ENCODE data around the gene C2CD2. TPM values are rescaled to one million over a fixed set of nuclear protein-coding genes. Genes with fewer than 3 reads are reported as not detected.

The C2CD2 gene
- total RNA-seq, 2 donors from 2014 or later = 59.5 to 77.3 TPM

DNA sequence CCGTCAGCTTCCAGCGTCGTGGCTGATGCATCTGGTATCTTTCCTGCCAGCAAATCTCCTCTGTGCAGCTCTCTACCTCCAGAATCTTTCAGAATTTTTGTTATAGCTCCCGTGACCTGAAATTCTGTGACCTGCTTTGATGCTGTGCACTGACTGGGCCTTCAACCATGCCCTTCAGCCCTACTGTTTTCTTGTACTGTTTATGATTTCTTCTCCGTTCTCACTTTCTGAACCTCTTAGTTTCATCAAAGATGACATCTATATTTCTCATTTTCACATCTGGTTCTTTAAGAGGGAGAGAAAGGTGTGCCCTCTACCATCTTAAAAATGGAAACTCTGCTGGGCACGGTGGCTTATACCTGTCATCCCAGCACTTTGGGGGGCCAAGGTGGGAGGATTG lies 80.4 kb downstream of the C2CD2 start:
- no peak for ATAC-seq (ENCODE audit: insufficient number of reproducible peaks, low FRiP score, low read depth)
- no peak for DNase-seq (ENCODE audit: low spot score)
- H3K4me3 ChIP-seq = no peak overlapping the region

GRCh38 chr21:41873005-41873404 lies 80.8 kb downstream of the C2CD2 start:
- H3K4me3 ChIP-seq = no peak overlapping the region
- TF ChIP-seq, protein P1, sequence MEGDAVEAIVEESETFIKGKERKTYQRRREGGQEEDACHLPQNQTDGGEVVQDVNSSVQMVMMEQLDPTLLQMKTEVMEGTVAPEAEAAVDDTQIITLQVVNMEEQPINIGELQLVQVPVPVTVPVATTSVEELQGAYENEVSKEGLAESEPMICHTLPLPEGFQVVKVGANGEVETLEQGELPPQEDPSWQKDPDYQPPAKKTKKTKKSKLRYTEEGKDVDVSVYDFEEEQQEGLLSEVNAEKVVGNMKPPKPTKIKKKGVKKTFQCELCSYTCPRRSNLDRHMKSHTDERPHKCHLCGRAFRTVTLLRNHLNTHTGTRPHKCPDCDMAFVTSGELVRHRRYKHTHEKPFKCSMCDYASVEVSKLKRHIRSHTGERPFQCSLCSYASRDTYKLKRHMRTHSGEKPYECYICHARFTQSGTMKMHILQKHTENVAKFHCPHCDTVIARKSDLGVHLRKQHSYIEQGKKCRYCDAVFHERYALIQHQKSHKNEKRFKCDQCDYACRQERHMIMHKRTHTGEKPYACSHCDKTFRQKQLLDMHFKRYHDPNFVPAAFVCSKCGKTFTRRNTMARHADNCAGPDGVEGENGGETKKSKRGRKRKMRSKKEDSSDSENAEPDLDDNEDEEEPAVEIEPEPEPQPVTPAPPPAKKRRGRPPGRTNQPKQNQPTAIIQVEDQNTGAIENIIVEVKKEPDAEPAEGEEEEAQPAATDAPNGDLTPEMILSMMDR (IDR thresholded peaks at IDR 0.05) = no peak
- DNase-seq (ENCODE audit: low spot score) = no peak
- peaks cover 0 to 9% of the 10 kb centered on the region in 2 donors for H3K4me1 ChIP-seq (ENCODE audit: control insufficient read depth in 1 of 2, low read depth in 2 of 2)
- no peaks in the 10 kb centered on the region for H3K9me3 ChIP-seq
- H3K27me3 ChIP-seq (replicated peaks; ENCODE audit: insufficient read depth) = no peaks in the 10 kb centered on the region
- no peak for ATAC-seq (ENCODE audit: insufficient number of reproducible peaks, low FRiP score, low read depth)
- no peak overlapping the region for H3K27ac ChIP-seq
- no peaks in the 10 kb centered on the region for H3K36me3 ChIP-seq

More for the DNA sequence above, 80.4 kb downstream of the C2CD2 start:
- Histone ChIP-seq H3K27me3 (replicated peaks; ENCODE audit: insufficient read depth) (no peaks in the 10 kb centered on the region), H3K9me3 (no peaks in the 10 kb centered on the region), H3K27ac (no peak overlapping the region), H3K36me3 (no peaks in the 10 kb centered on the region), H3K4me1 (ENCODE audit: control insufficient read depth in 1 of 2, low read depth in 2 of 2) (peaks cover 0 to 13% of the 10 kb centered on the region in 2 donors)
- TF ChIP-seq, protein P1 (IDR thresholded peaks at IDR 0.05) = no peak

GRCh38 chr21:41871293-41872030 lies 82.4 kb downstream of the C2CD2 start:
- TF ChIP-seq, protein P1 (IDR thresholded peaks at IDR 0.05) = no peak
- ATAC-seq (ENCODE audit: insufficient number of reproducible peaks, low FRiP score, low read depth) (no peak), DNase-seq (ENCODE audit: low spot score) (no peak)
- Histone ChIP-seq H3K36me3 (no peaks in the 10 kb centered on the region), H3K27ac (no peak overlapping the region), H3K27me3 (replicated peaks; ENCODE audit: insufficient read depth) (no peaks in the 10 kb centered on the region), H3K9me3 (no peaks in the 10 kb centered on the region), H3K4me3 (no peak overlapping the region), H3K4me1 (ENCODE audit: control insufficient read depth in 1 of 2, low read depth in 2 of 2) (no peaks in the 10 kb centered on the region)

DNA sequence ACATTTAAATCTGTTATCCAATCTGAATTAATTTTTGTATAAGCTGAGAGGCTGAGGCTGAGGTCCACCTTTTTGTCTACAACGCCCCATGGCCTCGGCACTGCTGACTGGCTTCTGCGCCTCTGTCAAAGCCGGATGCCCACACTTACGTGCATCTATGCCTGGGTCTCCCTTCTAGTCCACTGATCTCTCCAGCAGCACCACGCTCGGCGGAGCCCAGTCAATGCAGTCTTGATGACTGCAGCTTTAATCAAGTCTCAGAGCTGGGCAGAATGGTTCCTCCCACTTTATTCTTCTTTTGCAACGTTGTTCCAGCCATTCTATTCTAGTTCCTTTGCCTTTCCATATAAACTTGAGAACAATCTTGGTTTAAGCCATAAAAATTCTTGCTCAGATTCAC lies 84.0 kb downstream of the C2CD2 start:
- no peak overlapping the region for H3K4me3 ChIP-seq
- ATAC-seq (ENCODE audit: insufficient number of reproducible peaks, low FRiP score, low read depth) (no peak), DNase-seq (ENCODE audit: low spot score) (no peak)
- no peaks in the 10 kb centered on the region for H3K36me3 ChIP-seq
- no peaks in the 10 kb centered on the region for H3K27me3 ChIP-seq (replicated peaks; ENCODE audit: insufficient read depth)
- H3K27ac ChIP-seq = no peak overlapping the region
- TF ChIP-seq, protein P1 (IDR thresholded peaks at IDR 0.05) = no peak
- H3K9me3 ChIP-seq = no peaks in the 10 kb centered on the region
- no peaks in the 10 kb centered on the region for H3K4me1 ChIP-seq (ENCODE audit: control insufficient read depth in 1 of 2, low read depth in 2 of 2)

DNA sequence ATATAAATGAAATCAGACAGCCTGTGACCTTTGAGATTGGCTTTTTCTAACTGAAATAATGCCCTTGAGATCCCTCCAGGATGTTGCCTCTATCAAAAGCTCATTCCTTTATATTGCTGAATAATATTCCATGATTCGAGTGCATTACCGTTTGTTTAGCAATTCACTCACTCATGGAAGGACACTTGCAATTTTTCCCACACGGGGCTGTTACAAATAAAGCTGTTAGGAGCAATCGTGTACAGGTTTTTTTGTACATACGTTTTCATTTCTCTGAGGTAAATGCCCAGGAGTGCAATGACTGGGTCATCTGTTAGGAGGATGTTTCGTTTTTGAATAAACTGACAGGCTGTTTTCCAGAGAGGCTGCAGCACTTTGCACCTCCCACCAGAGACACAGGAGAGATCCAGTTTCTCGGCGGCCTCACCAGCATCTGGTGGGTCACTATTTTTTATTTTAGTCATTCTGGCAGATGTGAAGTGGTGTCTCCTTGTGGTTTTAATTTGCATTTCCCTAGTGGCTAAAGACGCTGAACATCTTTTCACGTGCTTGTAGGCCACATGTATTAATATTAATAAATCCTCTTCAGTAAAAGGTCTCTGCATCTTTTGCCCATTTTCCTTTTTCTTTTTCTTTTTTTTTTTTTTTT lies 85.6 kb downstream of the C2CD2 start:
- Histone ChIP-seq H3K9me3 (no peaks in the 10 kb centered on the region), H3K27me3 (replicated peaks; ENCODE audit: insufficient read depth) (no peaks in the 10 kb centered on the region), H3K27ac (no peak overlapping the region), H3K36me3 (no peaks in the 10 kb centered on the region), H3K4me1 (ENCODE audit: control insufficient read depth in 1 of 2, low read depth in 2 of 2) (peaks cover 2 to 4% of the 10 kb centered on the region in 2 donors), H3K4me3 (no peak overlapping the region)
- ATAC-seq (ENCODE audit: insufficient number of reproducible peaks, low FRiP score, low read depth) (no peak), DNase-seq (ENCODE audit: low spot score) (no peak)
- TF ChIP-seq, protein P1 (IDR thresholded peaks at IDR 0.05) = no peak
